K562 (cell line): ENCODE results near the gene STUB1. TPM values are rescaled to one million over a fixed set of nuclear protein-coding genes. Genes with fewer than 3 reads are reported as not detected.

Experiments used
- E2F4 ChIP-seq: sonication (generic); formaldehyde crosslinking; IDR thresholded peaks from 2 replicates; pipeline ENCODE4 v1.8.0; 2022; ENCODE audit warnings: mild to moderate bottlenecking, low read depth, missing genetic modification reagents
- FOSL1 ChIP-seq: fragments of 200-800 bp; sonication (Bioruptor generic); conservative IDR thresholded peaks from 2 replicates; pipeline ENCODE4 v1.6.1; 2016; ENCODE audit warnings: missing genetic modification characterization, missing compliant biosample characterization
- MCM7 ChIP-seq, 2 experiments: fragments of 450-650 bp; IDR thresholded peaks; 2 replicates each; pipeline ENCODE4 v1.6.1; 2016 to 2018
- MXI1 ChIP-seq: IDR thresholded peaks from 2 replicates; pipeline ENCODE4 v1.6.1; 2011; ENCODE audit warnings: low read depth, mild to moderate bottlenecking, improper control_type of control experiment, low read length
- MYC ChIP-seq, 2 experiments: fragments of 250-450 bp in 1 of 2; sonication (Bioruptor Pico) in 1 of 2; IDR thresholded peaks; 2 replicates each; pipeline versions ENCODE4 v1.5.1 to v1.6.1; 2012 to 2021; ENCODE audit warnings: low read depth in 2 of 2, borderline replicate concordance in 1 of 2, improper control_type of control experiment in 1 of 2, low read length in 1 of 2, mild to moderate bottlenecking in 1 of 2, moderate library complexity in 1 of 2
- NELFE ChIP-seq: IDR thresholded peaks from 2 replicates; pipeline ENCODE4 v1.6.1; 2011; ENCODE audit warnings: mild to moderate bottlenecking; ENCODE audit not compliant: insufficient read depth, insufficient read length
- RBFOX2 ChIP-seq: fragments of 200-400 bp; formaldehyde crosslinking; IDR thresholded peaks from 2 replicates; pipeline ENCODE4 v1.6.1; 2017; ENCODE audit warnings: low read depth, mild to moderate bottlenecking, low read length, moderate library complexity
- RNF2 ChIP-seq: sonication (generic); IDR thresholded peaks from 2 replicates; pipeline ENCODE4 v1.6.1; 2016
- SAFB2 ChIP-seq: fragments of 200-400 bp; formaldehyde crosslinking; IDR thresholded peaks from 2 replicates; pipeline ENCODE4 v1.6.1; 2018; ENCODE audit warnings: borderline replicate concordance, low read length, low read depth, moderate library complexity; ENCODE audit not compliant: severe bottlenecking
- SREBF1 ChIP-seq: fragments of 150-350 bp; IDR thresholded peaks from 2 replicates; pipeline ENCODE4 v1.6.1; 2014; ENCODE audit warnings: antibody characterized with exemption, low read depth, low read length, borderline replicate concordance
- TAF9B ChIP-seq: fragments of 450-650 bp; IDR thresholded peaks from 2 replicates; pipeline ENCODE4 v1.6.1; 2018; ENCODE audit warnings: mild to moderate bottlenecking; ENCODE audit not compliant: partially characterized antibody
- XRCC5 ChIP-seq: fragments of 200-400 bp; formaldehyde crosslinking; IDR thresholded peaks from 2 replicates; pipeline ENCODE4 v1.6.1; 2017; ENCODE audit warnings: low read depth, mild to moderate bottlenecking, low read length
- ZBTB40 ChIP-seq, 2 experiments: fragments of 450-650 bp in 1 of 2; sonication (generic) in 1 of 2; formaldehyde crosslinking in 1 of 2; IDR thresholded peaks; 2 replicates each; pipeline versions ENCODE4 v1.7.1 to v1.9.0; 2016 to 2022; ENCODE audit warnings: inconsistent platforms in 1 of 2, mild to moderate bottlenecking in 1 of 2, missing genetic modification reagents in 1 of 2
- ZBTB8A ChIP-seq: fragments of 450-650 bp; IDR thresholded peaks from 2 replicates; pipeline ENCODE4 v1.6.1; 2018; ENCODE audit warnings: mild to moderate bottlenecking, moderate library complexity; ENCODE audit not compliant: partially characterized antibody
- ZFX ChIP-seq: sonication (generic); formaldehyde crosslinking; IDR thresholded peaks from 2 replicates; pipeline ENCODE4 v1.8.0; 2022; ENCODE audit warnings: mild to moderate bottlenecking, missing genetic modification reagents, moderate library complexity
- ZNF140 ChIP-seq: fragments of 250-450 bp; sonication (Bioruptor Pico); IDR thresholded peaks from 2 replicates; pipeline ENCODE4 v1.8.0; 2021; ENCODE audit warnings: moderate library complexity, mild to moderate bottlenecking, inconsistent platforms
- polyA plus RNA-seq, 8 experiments: library from polyadenylated mRNA; depleted of rRNA in 4 of 8; stranded (reverse) in 5 of 8; unstranded in 3 of 8; fragments of >200 nt; fragmentation: Nextera tagmentation in 2 of 8; fragmentation: Illumina TruSeq in 1 of 8; extraction: Ambion mirVana in 2 of 8; extraction: Trizol in 1 of 8; gene quantifications; 2 replicates each; pipeline versions ENCODE4 v1.2.1 to v1.2.3, GENCODE V29; 2011 to 2014; ENCODE audit warnings: inconsistent platforms in 1 of 8, missing spikeins in 1 of 8
- total RNA-seq, 7 experiments: library from RNA; depleted of rRNA in 6 of 7; stranded (reverse); fragments of >200 nt in 6 of 7; fragmentation: Illumina TruSeq in 2 of 7; extraction: Trizol in 2 of 7; gene quantifications; 2 replicates each; pipeline versions ENCODE4 v1.2.1 to v1.2.3, GENCODE V29; 2011 to 2021; ENCODE audit warnings: low replicate concordance in 1 of 7

STUB1 gene
- total and polyA plus RNA-seq, 9 of the 15 experiments (the other 6 are each of a cell fraction or from before 2014, with no cell fraction given): 10.6 to 251 (median 152) TPM

- TF ChIP-seq RBFOX2 (peak; percentile 92), ZBTB8A (no peak), RNF2 (no peak), ZFX (CRISPR knock-in tag) (peak; percentile 92), SAFB2 (no peak), MYC (IDR thresholded peaks at IDR 0.05; ENCODE audit: low read depth, low read length) (peak; percentile 82), MYC (CRISPR knock-in tag; IDR thresholded peaks at IDR 0.05; ENCODE audit: borderline replicate concordance, low read depth) (no peak), ZNF140 (CRISPR knock-in tag) (no peak), E2F4 (CRISPR knock-in tag) (0 out of 2 replicates have a peak, but pooled peaks have one; percentile 36), TAF9B (no peak), MXI1 (no peak; the same call in 1 of the 2 replicates), NELFE (no peak), ZBTB40 (IDR thresholded peaks at IDR 0.05) (peak; percentile 94), ZBTB40 (CRISPR knock-in tag; IDR thresholded peaks at IDR 0.05) (peak; percentile 13; the same call in 1 of the 2 replicates), FOSL1 (peak; percentile 38; the same call in 1 of the 2 replicates), SREBF1 (no peak), XRCC5 (no peak), MCM7 (IDR thresholded peaks at IDR 0.05) (no peak)
Measured at GRCh38 chr16:720990-721764, 41.0 kb downstream of the STUB1 start, which contains the start of gene ANTKMT (continued).
